HL-60/S4 (cell line): ENCODE data around the gene KDM6A.
"Not testable (repeated sequence)": the region's sequence is repeated elsewhere in the genome, so short reads cannot be mapped to it uniquely, and the experiment has no call there.

Experiments used
- in situ Hi-C: fragments of 300-500 bp; cut with MboI; formaldehyde crosslinking; loops from 2 replicates; pipeline ENCODE4 v1.14.3; 2022; ENCODE audit warnings: low sequenced_read_pairs

The KDM6A gene

GRCh38 chrX:44915361-44915868 lies 42.4 kb downstream of the KDM6A start:
- in situ Hi-C loops, result no loop called here

- in situ Hi-C loops, result no loop called here
These were observed 45.7 kb downstream of the KDM6A start for GRCh38 chrX:44918722-44919121.

GRCh38 chrX:44922980-44923379 lies 50.0 kb downstream of the KDM6A start:
- in situ Hi-C loops, result no loop called here

GRCh38 chrX:44927398-44927797 lies 54.4 kb downstream of the KDM6A start:
- in situ Hi-C loops, result no loop called here

- in situ Hi-C loops, result no loop called here
These were observed 58.5 kb downstream of the KDM6A start for GRCh38 chrX:44931441-44931973.

- in situ Hi-C loops, result no loop called here
These were observed 62.2 kb downstream of the KDM6A start for GRCh38 chrX:44935172-44935571.

- in situ Hi-C loops, result no loop called here
These were observed 62.7 kb downstream of the KDM6A start for GRCh38 chrX:44935640-44936039.

- in situ Hi-C loops, result no loop called here
These were observed 64.6 kb downstream of the KDM6A start for GRCh38 chrX:44937606-44938005.

GRCh38 chrX:44938111-44938510 lies 65.1 kb downstream of the KDM6A start:
- in situ Hi-C loops, result no loop called here

GRCh38 chrX:44940541-44940940 lies 67.6 kb downstream of the KDM6A start:
- in situ Hi-C loops, result not testable (repeated sequence)

- in situ Hi-C loops, result no loop called here
These were observed 70.0 kb downstream of the KDM6A start for GRCh38 chrX:44943007-44943406.

GRCh38 chrX:44944894-44945293 lies 71.9 kb downstream of the KDM6A start:
- in situ Hi-C loops, result no loop called here

- in situ Hi-C loops, result no loop called here
These were observed 72.7 kb downstream of the KDM6A start for GRCh38 chrX:44945736-44946135.

- in situ Hi-C loops, result no loop called here
These were observed 73.8 kb downstream of the KDM6A start for GRCh38 chrX:44946771-44947170.

- in situ Hi-C loops, result no loop called here
These were observed 75.0 kb downstream of the KDM6A start for GRCh38 chrX:44947995-44948394.

GRCh38 chrX:44948406-44948805 lies 75.4 kb downstream of the KDM6A start:
- in situ Hi-C loops, result no loop called here

- in situ Hi-C loops, result no loop called here
These were observed 76.1 kb downstream of the KDM6A start for GRCh38 chrX:44949125-44949524.

GRCh38 chrX:44950471-44951366 lies 77.7 kb downstream of the KDM6A start:
- in situ Hi-C loops, result not testable (repeated sequence)

GRCh38 chrX:44951572-44952067 lies 78.6 kb downstream of the KDM6A start:
- in situ Hi-C loops, result no loop called here

- in situ Hi-C loops, result no loop called here
These were observed 79.5 kb downstream of the KDM6A start for GRCh38 chrX:44952329-44953027.

GRCh38 chrX:44953734-44954502 lies 80.9 kb downstream of the KDM6A start:
- in situ Hi-C loops, result no loop called here
